Activated naive CD4-positive, alpha-beta T cell treated with anti-CD3 and anti-CD28 coated beads for 36 hours (primary cell): Measurements from ENCODE around the gene DGKK. TPM values are rescaled to one million over a fixed set of nuclear protein-coding genes. Genes with fewer than 3 reads are reported as not detected.
"Not testable (repeated sequence)": the region's sequence is repeated elsewhere in the genome, so short reads cannot be mapped to it uniquely, and the experiment has no call there.

Source experiments
- CTCF ChIA-PET: fragments of 350-600 bp; sonication (Branson Sonifier 250); formaldehyde crosslinking; loops from one replicate; lab custom pipeline; 2021; ENCODE audit warnings: antibody characterized with exemption; lab: Charles Lee
- DNase-seq: peaks from one replicate; pipeline ENCODE4 v3.0.0-alpha.2; 2020
- H3K27ac Mint-ChIP-seq: one replicate; pipeline ENCODE4 v1.8.0; 2021; ENCODE audit warnings: mild to moderate bottlenecking, mixed read lengths
- H3K27me3 Mint-ChIP-seq: one replicate; pipeline ENCODE4 v1.8.0; 2021; ENCODE audit warnings: low read depth, mixed read lengths
- H3K36me3 Mint-ChIP-seq: one replicate; pipeline ENCODE4 v1.8.0; 2021; ENCODE audit warnings: low read depth, mixed read lengths
- H3K4me1 Mint-ChIP-seq: one replicate; pipeline ENCODE4 v1.8.0; 2021; ENCODE audit warnings: low read depth, mixed read lengths
- H3K4me3 Mint-ChIP-seq: one replicate; pipeline ENCODE4 v1.8.0; 2021; ENCODE audit warnings: mild to moderate bottlenecking, moderate library complexity, mixed read lengths
- H3K9me3 Mint-ChIP-seq: one replicate; pipeline ENCODE4 v1.8.0; 2021; ENCODE audit warnings: mixed read lengths
- intact Hi-C: fragments of 100-400 bp; cut with micrococcal nuclease; formaldehyde crosslinking; loops from one replicate; pipeline ENCODE4 v1.15.1; 2023
- total RNA-seq, 2 experiments: library from RNA; stranded (reverse); gene quantifications; one replicate each; pipeline ENCODE4 v1.2.3, GENCODE V29; 2021

Gene DGKK
- total RNA-seq, 2 experiments from 2014 or later: not detected

GRCh38 chrX:50407976-50408375 lies 62.6 kb downstream of the DGKK start:
- H3K4me3 Mint-ChIP-seq: no peak overlapping the region
- no peak for DNase-seq
- CTCF ChIA-PET: no interaction called here
- peaks cover 15% of the 10 kb centered on the region for H3K27me3 Mint-ChIP-seq
- no peaks in the 10 kb centered on the region for H3K36me3 Mint-ChIP-seq
- H3K4me1 Mint-ChIP-seq: no peaks in the 10 kb centered on the region
- no peaks in the 10 kb centered on the region for H3K9me3 Mint-ChIP-seq
- intact Hi-C loops: no loop called here
- H3K27ac Mint-ChIP-seq: no peak overlapping the region

GRCh38 chrX:50403903-50404302 lies 66.7 kb downstream of the DGKK start:
- intact Hi-C loops: no loop called here
- Mint-ChIP-seq H3K27me3 (peaks cover 10% of the 10 kb centered on the region), H3K4me1 (no peaks in the 10 kb centered on the region), H3K36me3 (no peaks in the 10 kb centered on the region), H3K4me3 (no peak overlapping the region), H3K27ac (no peak overlapping the region), H3K9me3 (no peaks in the 10 kb centered on the region)
- CTCF ChIA-PET: no interaction called here
- no peak for DNase-seq

- no peak for DNase-seq
- intact Hi-C loops: no loop called here
- peaks cover 10% of the 10 kb centered on the region for H3K27me3 Mint-ChIP-seq
- no peaks in the 10 kb centered on the region for H3K9me3 Mint-ChIP-seq
- no peak overlapping the region for H3K27ac Mint-ChIP-seq
- H3K36me3 Mint-ChIP-seq: no peaks in the 10 kb centered on the region
- CTCF ChIA-PET: no interaction called here
- no peaks in the 10 kb centered on the region for H3K4me1 Mint-ChIP-seq
- H3K4me3 Mint-ChIP-seq: no peak overlapping the region
Observed at GRCh38 chrX:50402886-50403285, 67.7 kb downstream of the DGKK start.

- H3K27ac Mint-ChIP-seq: no peak overlapping the region
- no peaks in the 10 kb centered on the region for H3K36me3 Mint-ChIP-seq
- no peak overlapping the region for H3K4me3 Mint-ChIP-seq
- no peaks in the 10 kb centered on the region for H3K27me3 Mint-ChIP-seq
- intact Hi-C loops: loop anchor here (5.0 kb wide), 1 partner anchor 607 kb away; no protein-coding TSS in a partner anchor
- H3K4me1 Mint-ChIP-seq: no peaks in the 10 kb centered on the region
- CTCF ChIA-PET: no interaction called here
- DNase-seq: no peak
- no peaks in the 10 kb centered on the region for H3K9me3 Mint-ChIP-seq
Observed at GRCh38 chrX:50393902-50394301, 76.7 kb downstream of the DGKK start.

DNA sequence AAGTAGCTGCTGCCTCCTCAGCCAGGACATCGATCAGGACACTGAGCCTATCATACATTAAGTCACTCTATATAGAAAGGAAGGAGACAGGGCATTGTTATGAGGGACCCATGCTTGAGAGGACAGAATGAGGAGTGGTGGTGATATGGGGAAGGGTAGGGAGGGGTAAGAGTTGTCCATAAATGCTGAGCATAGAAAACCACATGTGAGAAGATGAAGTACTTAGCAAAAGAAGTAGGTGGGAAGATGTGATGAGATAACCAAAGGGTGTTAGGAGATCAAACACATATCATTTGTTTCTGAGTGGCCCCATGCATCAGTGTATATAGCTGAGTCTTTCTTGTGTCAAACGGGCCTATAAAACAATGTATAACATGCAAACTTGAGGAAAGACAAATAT lies 84.1 kb downstream of the DGKK start:
- Mint-ChIP-seq H3K4me1 (no peaks in the 10 kb centered on the region), H3K27ac (no peak overlapping the region), H3K4me3 (no peak overlapping the region), H3K9me3 (no peaks in the 10 kb centered on the region), H3K36me3 (no peaks in the 10 kb centered on the region), H3K27me3 (no peaks in the 10 kb centered on the region)
- DNase-seq: no peak
- CTCF ChIA-PET: no interaction called here
- intact Hi-C loops: no loop called here

DNA sequence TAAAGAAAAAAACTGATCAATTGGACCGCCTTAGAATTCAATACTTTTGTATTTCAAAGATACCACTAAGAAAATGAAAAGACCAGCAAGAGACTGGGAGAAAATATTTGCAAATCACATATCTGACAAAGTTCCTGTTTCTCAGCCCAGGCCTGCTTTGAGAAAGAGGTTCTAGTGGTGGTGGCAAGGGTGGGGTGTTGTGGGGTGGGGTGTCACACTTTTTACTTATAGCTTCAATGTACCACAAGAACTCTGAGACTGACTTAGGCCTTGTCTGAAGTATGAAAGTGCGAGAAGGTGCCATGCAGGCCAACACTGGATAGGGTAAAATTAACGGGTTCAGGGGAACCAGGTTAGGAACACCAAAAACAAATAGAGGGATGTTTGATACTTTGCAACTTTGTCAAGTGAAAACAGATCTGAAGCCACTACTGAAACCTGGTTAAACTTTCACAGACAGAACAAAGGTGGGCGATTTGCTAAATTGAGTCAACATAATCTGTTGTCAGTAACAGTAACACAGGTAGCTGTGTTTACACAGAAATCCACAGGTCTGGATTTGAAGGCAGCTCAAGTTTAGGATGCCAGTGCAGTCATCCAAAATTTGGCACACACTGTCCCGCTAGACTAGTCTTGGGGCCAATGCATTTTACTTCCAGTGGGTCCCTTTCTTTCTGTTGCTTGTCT lies 88.8 kb downstream of the DGKK start:
- Mint-ChIP-seq H3K9me3 (no peaks in the 10 kb centered on the region), H3K4me1 (no peaks in the 10 kb centered on the region), H3K4me3 (no peak overlapping the region), H3K36me3 (no peaks in the 10 kb centered on the region), H3K27ac (no peak overlapping the region), H3K27me3 (no peaks in the 10 kb centered on the region)
- intact Hi-C loops: no loop called here
- CTCF ChIA-PET: no interaction called here
- no peak for DNase-seq

- CTCF ChIA-PET: no interaction called here
- Mint-ChIP-seq H3K9me3 (no peaks in the 10 kb centered on the region), H3K27me3 (no peaks in the 10 kb centered on the region), H3K4me3 (no peak overlapping the region), H3K27ac (no peak overlapping the region), H3K4me1 (no peaks in the 10 kb centered on the region), H3K36me3 (no peaks in the 10 kb centered on the region)
- DNase-seq: no peak
- intact Hi-C loops: no loop called here
Observed at GRCh38 chrX:50375481-50376267, 95.0 kb downstream of the DGKK start.

GRCh38 chrX:50372966-50373365 lies 97.7 kb downstream of the DGKK start:
- Mint-ChIP-seq H3K27ac (no peak overlapping the region), H3K27me3 (no peaks in the 10 kb centered on the region), H3K36me3 (no peaks in the 10 kb centered on the region), H3K9me3 (no peaks in the 10 kb centered on the region), H3K4me1 (no peaks in the 10 kb centered on the region), H3K4me3 (no peak overlapping the region)
- intact Hi-C loops: no loop called here
- no peak for DNase-seq
- CTCF ChIA-PET: interaction anchor here (0.6 kb wide), 1 partner anchor 427 kb away, joined by 4 read pairs; no protein-coding TSS in a partner anchor

- intact Hi-C loops: no loop called here
- Mint-ChIP-seq H3K27ac (no peak overlapping the region), H3K4me3 (no peak overlapping the region), H3K27me3 (no peaks in the 10 kb centered on the region), H3K4me1 (no peaks in the 10 kb centered on the region), H3K36me3 (no peaks in the 10 kb centered on the region), H3K9me3 (no peaks in the 10 kb centered on the region)
- CTCF ChIA-PET: interaction anchor here (0.6 kb wide), 1 partner anchor 964 kb away, joined by 4 read pairs; no protein-coding TSS in a partner anchor
- no peak for DNase-seq
Observed at GRCh38 chrX:50343917-50344316, 126.7 kb downstream of the DGKK start.

DNA sequence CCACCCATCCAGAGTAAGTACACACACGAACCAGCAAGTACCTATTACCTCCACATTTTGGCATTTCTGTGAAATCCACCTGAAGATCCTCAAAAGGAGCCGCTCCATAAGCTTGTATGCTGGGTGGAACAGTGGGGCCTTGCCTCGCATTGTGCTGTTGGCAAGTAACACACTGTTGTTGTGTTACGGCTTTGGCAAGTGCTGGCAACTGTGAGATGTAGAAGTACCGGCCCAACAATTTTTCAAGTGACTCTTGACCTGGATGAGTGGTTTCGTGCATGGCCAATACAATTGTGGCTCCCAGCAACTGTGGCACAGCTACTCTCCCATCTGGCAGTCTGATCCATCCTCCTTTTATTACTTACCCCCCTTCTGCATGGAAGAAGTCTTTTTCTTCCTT lies 137.3 kb downstream of the DGKK start:
- H3K4me1 Mint-ChIP-seq: no peaks in the 10 kb centered on the region
- H3K9me3 Mint-ChIP-seq: no peaks in the 10 kb centered on the region
- DNase-seq: no peak
- H3K27me3 Mint-ChIP-seq: no peaks in the 10 kb centered on the region
- no peak overlapping the region for H3K4me3 Mint-ChIP-seq
- H3K36me3 Mint-ChIP-seq: no peaks in the 10 kb centered on the region
- no peak overlapping the region for H3K27ac Mint-ChIP-seq
- CTCF ChIA-PET: no interaction called here
- intact Hi-C loops: no loop called here

- CTCF ChIA-PET, H3K4me3 Mint-ChIP-seq, intact Hi-C loops, H3K27ac Mint-ChIP-seq, H3K4me1 Mint-ChIP-seq, H3K36me3 Mint-ChIP-seq, DNase-seq, H3K9me3 Mint-ChIP-seq, H3K27me3 Mint-ChIP-seq: not testable (repeated sequence)
Observed at GRCh38 chrX:50332668-50333067, 138.0 kb downstream of the DGKK start.

- CTCF ChIA-PET: interaction anchor here (0.6 kb wide), 1 partner anchor 353 kb away, joined by 4 read pairs; no protein-coding TSS in a partner anchor
- Mint-ChIP-seq H3K36me3 (no peaks in the 10 kb centered on the region), H3K27me3 (no peaks in the 10 kb centered on the region), H3K4me1 (no peaks in the 10 kb centered on the region), H3K9me3 (no peaks in the 10 kb centered on the region), H3K4me3 (no peak overlapping the region), H3K27ac (no peak overlapping the region)
- intact Hi-C loops: no loop called here
- DNase-seq: no peak
Observed at GRCh38 chrX:50327235-50327634, 143.4 kb downstream of the DGKK start.
